Measurements from ENCODE around the gene MAN2B2.

Gene MAN2B2

DNA sequence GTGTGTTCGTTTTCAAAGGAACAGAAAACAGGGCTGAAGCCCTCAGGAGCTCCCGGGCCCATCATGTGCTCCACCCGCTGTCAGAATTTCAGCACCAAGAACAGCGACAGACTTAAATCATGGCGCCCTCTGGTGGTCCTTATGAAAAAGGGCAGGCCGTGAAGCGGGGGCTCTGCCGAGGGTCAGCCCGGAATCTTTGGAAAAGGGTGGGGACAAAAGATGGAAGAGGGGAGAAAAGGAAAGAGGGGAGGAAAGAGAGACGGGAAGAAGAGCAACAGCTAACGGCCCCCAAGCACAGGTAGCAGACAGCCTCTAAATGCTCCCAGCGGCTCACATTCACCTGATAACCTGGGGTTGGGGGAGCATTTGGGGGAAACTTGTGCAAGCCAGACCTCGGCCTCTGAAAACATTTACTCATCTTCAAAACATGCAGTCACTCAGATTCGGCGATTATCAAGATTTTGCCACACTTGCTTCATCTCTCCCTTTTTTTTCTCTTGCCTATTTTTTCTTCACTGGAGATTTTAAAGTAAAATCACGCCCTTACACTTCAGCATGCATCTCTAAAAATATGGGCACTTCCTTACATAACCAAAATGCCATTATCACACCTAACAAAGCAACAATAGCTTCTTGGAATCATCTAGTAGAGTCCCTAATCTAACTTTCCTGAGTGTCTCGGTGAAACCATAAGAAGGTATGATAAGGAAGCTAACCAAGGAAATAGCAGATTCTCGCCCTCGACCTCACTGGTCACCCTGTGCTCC, 28.1 kb upstream of the MAN2B2 start:
- peak; percentile 33 for DNase-seq

DNA sequence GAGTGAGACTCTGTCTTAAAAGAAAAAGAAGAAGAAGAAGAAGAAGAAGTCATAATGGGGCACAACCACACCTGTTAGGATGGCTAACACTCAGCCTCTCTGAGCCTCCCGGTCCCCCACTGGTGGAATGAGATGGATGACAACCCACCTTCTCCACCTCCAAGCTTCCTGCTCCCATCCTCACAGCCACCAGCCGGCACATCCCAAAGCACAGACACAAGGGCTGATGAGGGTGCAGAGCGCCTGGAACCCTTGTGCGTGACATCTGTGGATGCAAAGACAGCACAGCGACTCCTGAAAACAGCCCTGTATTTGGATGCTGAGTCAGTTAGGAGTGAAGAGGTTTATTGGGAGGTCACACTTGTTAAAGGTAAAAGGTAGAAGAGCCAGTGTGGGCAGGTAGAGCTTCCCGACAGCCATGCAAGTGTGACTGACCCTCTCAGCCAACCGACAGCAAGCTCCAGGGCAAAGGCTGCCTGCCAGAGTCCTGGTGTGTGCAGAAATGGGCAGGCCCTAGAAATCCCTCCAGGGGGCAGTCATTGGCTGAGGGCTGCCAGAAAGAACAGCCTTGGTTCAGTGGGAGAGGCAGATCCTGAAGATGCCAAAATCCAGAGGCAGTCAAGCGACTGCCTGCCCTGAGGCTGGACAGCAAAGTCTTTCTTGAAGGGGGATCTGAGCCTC, 26.6 kb upstream of the MAN2B2 start:
- no peak for DNase-seq

DNA sequence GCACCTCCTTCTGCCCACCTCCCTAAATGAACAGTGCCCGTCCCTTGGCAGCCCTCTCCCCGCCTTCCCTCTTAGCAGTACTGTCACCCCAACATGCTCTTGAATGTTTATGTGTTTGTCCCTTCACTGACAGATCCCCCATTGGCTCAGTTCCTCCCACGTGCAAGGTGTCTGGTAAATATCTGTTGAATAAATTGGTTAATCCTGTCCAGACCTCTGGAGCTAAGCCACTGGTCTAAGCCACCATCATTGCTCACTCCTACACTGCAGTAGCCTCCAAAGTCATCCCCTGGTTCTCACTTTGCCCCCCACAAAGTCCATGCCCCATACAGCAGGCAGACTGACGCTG, 26.1 kb upstream of the MAN2B2 start:
- DNase-seq: no peak

DNA sequence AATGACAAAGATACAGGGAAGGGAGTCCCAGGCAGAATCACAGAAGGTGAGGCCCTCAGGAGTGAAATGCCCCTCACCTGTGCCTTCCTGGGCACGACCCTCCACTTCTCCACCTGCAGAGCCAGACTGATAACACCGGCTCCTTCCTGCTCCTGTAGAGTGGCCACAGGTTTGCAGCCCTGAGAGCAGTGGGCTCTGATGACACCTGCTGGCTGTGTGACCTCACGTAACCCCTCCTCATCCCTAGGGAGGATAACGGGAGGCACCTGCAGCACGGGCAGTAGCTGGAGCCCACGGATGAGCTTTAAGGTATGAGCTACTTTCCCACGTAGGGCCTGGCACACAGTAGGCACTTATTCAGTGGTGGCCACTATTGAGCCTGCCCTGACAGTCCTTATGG, 25.5 kb upstream of the MAN2B2 start:
- DNase-seq: no peak

DNA sequence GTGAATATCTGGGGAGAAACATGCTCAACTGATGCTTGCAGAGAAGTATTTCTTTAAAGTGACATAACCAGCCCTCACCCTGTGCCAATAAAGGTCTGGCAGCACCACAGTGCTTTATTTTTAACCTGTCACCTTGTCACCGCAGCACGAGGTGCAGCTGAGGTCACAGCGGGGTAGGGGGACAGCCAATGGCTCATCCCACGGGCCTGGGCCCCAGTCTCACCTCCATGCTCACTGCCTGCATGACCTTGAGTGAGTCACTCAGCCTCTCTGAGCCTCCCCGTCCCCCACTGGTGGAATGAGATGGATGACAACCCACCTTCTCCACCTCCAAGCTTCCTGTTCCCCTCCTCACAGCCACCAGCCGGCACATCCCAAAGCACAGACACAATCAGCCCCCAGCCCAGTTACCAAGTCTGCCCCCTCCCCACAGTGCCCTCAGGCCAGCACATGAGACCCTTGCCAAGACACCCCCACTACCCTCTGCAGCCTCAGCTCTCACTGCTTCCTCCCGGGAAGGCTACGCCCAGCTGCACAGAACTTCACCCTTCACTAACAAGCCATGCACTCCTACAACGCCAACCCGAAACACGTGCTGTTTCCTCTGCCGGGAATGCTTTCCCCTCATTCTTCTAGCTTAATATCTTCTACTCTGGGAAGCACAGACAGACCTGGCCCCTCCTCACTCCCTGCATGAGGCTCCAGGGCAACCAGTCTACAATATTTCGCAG, 24.9 kb upstream of the MAN2B2 start:
- DNase-seq: no peak

DNA sequence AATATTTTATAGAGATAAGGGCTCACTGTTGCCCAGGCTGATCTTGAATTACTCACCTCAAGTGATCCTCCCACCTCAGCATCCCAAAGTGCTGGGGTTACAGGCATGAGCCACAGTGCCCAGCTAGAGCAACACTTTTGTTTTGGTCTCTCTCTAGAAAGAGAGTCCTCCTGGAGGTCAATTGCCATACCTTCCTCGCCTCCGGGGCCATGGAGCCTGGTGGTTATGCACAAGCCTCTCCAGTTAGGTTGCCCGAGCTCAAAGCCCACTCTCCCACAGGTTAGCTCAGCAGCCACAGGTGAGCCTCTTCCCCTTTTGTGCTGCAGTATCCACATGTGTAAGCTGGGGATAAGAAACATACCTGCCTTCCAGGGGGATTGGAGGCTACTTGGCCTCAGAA, 24.2 kb upstream of the MAN2B2 start:
- no peak for DNase-seq

DNA sequence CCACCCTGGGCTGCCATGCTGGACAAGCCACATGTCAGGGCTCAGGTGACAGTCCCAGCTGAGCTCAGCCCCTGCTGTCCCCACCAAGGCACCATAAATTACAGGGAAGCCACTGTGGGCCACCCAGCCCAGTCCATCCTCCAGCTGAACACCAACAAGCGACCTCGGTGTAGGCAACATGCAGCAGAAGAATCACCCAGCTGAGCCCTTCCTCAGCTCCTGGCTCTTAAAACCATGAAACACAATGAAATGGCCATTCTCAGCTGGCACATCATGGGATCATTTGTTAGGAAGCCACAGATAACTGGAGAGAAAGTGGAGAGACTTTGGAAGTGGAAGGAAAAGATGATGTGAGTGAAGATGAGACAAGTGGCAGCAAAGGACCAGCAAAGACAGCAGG, 23.3 kb upstream of the MAN2B2 start:
- no peak for DNase-seq

DNA sequence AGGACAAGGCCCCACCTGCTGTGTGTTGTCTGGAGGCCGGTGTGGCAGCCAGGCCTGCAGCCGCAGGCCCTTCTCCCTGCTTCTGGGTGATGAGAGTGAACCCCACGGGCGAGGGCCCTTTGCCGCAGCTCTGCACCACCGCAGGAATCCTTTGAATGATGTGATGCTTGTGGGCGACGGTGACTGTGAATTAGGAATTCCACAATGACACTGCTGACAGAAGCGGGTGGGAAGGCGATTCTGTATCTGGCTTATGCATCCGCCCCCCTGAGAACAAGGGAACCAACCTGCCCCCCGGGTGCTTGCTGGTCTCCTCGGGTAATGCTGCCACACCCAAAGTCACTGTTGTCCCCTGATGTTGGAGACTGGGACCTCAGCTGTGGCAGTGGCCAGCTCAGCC, 19.5 kb upstream of the MAN2B2 start:
- no peak for DNase-seq

DNA sequence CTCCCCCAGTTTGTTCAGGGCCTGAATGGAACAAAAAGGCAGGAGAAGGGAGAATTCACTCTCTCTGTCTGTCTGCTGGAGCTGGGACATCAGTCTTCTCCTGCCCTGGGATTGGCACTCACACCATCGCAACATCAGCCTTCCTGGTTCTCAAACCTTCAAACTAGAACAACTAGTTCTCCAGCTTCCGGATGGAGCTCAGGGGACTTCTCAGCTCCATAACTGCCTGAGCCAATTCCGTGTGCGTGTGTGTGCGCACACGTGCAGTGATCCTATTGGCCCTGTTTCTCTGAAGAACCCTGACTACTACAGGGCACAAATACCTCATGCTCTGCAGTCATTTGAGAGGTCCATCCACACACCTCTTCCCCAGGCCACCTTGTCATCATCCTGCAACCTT, 18.7 kb upstream of the MAN2B2 start:
- DNase-seq: no peak

DNA sequence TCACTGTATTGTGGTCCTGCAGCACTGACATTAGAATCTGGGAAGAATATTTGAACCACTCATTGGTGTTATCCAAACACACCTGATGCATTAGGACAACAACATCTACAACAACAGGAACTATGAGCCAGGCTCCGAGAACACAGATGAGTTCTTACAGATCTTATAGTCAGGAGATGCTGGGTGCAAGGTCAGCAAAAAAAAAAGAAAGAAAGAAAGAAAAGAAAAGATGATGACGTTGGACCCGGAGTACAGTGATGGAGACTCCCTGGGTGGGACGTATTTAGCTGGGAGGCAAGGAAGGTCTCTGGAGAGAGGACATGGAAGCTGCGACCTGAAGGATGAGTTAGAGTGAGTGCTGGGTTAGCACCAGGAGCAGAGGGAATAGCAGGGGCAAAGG, 17.8 kb upstream of the MAN2B2 start:
- DNase-seq: no peak

DNA sequence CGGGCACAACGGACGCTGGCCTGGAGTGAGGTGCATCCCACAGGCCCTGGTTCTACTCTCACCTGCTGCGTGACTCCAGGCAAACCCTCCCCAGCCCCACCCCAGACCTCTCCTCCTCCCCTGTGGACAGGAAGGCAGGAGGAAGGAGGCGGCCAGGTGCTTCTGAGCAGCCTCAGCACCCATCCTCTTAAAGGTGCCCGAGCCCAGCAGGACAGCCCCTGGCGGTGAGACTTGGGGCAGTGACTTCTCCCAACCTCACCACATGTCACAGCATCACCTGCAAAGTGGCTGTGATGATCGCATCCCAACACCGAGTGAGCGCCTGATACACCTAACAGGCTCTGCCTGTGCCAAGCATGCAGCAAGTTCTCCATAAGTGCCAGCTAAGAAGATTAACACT, 17.1 kb upstream of the MAN2B2 start:
- DNase-seq: no peak

DNA sequence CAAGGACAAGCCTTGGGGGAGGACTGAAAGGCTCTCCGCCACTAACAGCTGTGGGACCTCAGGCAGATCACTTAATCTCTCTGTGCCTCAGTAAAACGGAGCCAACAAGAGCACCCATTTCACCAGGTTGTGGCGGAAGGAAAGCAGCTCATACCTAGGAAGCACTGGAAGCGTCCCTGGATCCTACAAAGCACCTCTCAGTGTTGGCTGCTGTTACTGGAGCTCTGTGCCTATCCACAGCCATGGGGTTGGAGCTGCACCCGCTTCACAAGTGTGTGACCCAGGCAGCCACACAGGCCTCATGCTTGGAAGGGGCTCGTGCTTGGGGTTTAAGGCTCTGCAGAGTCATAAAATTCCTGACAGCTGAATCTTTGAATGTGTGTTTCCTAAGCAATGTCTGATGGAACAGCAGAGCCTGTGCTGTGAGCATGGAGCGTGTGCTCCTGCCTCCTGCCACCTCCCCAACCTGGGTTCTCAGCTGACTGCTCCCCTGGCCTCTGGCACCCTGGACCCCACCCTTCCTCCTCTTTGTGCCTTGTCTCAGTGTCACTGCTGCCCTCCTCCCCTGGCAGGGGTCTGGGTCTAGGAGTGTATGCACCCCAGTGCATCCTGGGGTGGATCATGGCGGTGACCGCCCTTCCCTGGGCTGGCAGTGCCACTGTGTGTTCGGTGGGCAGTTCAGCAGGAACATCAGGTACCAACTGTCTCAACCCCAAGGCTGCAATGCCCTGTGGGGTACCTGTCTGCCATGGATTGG, 14.4 kb upstream of the MAN2B2 start:
- DNase-seq: no peak

DNA sequence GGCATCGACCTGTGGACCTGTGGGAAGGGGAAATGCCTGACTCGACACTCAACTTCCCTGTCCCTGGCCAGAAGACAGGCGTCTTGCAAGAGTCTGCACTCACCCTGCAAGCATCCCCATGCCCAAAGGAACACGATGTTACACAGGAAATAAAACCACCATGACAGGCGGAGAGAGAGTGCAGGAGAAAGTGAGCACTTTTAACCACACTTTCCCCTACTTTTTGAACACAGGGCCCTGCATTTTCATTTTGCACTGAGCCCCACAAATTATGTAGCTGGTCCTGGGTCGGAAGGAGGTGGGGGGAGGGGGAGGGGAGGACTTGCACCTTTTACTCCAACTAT, 13.8 kb upstream of the MAN2B2 start:
- DNase-seq: no peak

DNA sequence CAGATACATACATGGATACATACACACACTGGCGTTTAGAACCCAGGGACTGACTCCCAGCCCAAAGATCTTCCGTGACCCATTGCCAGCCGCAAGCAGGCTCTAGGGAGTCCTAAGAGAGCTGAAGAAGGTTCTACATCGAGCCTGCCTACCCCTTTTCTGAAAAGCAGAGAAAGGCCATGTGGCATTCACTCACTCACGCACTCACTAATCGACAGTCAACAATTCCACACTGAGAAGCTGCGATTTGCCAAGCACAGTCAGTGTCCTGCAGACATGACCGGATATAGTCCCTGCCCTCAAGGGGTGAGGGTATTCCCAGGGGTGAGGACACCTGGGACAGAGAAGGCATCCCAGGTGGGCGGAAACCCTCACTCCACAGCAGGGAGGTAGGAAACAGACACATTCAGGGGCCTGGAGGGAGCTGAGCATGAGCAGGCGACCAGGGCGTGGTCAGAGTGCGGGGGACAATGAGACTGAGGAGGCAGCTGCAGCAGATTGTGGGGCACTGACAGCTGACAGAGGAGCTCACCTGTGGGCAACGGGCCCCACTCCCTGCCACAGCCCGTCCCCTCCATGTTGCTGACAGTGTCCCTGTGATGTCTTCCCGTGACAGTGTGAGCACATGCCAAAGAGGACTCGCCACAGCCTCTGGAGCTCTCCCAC, 13.2 kb upstream of the MAN2B2 start:
- no peak for DNase-seq

DNA sequence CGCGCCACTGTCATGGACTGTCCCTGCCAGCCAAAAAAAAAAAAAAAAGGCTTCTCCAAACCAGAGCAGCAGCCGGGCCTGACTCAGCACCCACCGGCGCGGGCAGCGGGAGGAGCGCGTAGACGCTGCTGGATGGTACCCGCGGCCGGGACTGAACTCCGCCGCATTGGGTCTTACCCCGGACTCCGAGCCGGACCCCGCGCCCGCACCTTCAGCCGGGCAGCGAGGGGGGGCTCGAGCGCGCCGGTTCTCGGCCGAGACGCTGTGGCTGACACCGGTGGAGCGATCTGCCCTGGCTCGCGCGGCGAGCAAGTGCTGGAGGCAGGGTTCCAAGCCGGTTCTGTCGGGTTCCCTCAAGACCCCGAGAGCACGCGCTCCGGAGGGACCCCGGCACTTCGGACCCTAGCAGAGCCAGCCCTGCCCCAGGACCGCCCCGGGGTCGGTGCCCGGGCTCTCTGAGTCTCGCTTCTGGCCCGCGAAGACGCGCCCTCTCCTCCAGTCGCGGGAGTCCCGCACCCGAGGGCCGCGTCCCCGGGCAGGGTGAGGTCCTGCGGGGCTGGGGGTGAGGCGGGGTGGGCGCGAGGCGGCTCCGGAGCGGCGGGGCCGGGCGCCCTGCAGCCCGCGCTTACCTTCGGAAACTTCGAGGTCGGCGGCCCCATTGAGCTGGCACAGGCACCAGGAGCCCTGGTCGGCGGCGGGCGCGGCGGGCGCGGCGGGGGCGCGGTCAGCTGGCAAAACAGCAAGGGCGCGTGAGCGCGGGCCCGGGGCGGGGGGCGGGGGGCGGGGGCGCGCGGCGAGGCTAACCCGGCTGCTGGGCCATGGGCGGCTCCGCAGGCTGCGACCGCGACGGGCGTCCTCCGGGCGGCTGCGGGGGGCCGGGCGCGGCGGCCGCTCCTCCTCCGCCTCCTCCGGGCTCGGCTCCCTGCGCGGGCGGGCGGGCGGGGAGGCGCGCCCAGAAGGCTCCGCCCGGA, 11.8 kb upstream of the MAN2B2 start:
- no peak for DNase-seq

DNA sequence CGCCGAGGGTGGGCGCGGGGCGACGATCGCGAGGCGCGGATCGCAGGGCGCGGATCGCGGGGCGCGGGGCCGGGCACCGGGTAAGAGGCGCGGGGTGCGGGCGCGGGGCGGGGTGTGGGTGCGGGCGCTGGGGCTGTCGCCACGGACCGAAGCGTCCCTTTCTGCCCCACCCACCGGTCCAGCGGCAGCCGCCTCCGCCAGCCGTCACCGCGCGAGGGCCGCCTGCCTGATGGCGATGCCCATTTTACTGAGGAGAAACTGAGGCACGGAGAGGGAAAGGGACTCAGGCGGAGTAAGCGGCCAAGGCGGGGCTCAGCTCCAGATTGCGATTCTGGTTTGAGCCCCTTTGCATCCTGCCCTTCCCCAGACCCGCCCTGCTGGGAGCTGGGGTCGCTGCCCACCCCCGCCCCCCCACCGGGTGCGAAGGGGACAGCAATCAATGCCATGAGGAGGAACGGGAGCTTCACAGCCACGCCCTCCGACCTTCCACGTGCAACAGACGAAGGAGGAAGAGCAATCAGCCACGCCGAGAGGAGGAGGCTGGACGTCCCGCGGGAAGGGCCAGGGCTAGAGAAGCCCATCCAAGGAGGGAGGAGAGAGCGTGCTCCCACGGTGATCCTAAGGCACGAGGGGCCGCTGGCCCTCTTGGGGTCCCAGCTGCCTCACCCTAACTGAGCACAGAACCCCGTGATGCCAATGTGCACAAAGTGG, 10.9 kb upstream of the MAN2B2 start:
- DNase-seq: no peak

DNA sequence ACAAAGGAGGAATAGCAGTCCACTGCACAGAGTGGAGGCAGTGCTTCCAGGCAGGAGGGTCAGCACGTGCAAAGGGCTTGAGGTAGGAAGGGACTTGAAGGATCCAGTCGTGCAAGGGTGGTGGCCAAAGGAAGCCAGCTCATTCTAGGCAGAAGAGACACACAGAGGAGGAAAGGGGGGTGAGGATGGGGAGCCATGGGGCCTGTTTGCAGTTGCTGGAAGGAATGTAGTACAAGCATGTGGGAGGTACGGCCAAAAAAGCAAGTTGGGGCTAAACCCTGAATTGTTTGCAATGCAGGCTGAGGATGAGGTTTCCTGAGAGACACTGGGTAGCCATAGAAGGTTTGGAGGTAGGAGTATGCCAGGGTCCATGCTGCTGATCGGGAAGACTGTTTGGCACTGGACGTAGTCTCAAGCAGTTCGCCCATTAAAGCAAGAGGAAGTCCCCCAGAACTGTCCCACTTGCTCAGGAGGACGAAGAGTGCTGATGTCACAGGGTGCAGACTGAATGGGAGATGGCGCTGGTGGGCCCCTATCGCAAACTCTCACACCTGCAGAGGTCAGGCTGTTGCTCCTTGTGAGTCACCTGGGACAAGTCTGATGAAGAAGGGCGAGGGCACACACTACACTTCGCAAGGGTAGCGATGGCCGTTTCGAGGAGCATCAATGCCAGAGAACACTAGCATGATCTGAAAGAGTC, 9.1 kb upstream of the MAN2B2 start:
- DNase-seq: no peak

DNA sequence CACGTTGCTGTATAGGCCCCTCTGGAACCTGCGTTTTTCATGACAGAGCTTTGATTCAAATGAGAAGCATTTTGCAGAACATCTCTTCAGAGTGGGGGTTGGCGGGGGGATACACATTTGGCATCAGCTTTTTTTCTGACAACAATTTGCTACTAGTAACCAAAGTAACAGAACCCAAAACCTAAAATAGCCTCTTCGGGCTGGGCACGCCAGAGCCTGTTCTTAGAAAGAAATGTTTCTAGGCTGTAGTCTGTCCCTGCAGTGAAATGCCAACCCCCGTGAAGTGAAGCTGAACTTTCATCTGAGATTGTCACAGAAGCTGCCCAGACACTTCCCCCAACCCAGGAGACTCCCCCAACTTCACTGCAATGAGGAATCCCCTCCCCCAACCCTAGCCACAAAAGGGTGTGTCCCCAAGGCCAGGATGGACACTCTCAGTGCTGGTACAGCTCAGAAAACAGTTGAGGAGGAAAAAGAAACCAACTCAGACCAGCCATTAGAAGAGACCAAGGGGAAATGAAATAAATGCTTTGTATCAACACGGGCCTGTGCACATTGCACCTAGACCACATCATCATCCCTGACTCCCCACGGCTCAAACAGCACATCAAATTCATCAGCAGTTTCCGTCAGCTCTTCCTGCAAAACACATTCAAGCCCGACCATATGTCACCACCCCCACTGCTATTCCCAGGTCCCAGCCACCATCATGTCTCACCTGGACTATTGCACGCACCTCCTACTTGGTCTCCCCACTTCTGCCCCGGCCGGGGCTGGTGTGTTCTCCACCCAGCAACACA, 8.4 kb upstream of the MAN2B2 start:
- no peak for DNase-seq

DNA sequence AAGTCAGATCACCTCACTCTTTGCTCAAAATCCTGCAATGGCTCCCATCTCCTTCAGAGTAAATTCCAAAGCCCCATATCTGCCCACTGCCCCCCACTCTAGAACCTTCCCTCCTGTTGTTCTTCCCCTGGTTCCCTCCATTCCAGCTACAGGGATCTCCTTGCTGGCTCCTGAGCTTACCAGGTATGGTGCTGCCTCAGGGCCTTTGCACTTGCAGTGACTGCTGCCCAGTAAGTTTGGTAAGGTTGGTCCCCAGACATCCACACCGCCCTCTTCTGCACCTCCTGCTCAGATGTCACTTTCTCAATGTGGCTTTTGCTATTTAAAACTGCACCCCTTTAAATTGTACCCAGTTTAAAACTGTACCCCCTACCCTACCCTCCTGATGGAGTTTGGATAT, 7.8 kb upstream of the MAN2B2 start:
- DNase-seq: no peak

DNA sequence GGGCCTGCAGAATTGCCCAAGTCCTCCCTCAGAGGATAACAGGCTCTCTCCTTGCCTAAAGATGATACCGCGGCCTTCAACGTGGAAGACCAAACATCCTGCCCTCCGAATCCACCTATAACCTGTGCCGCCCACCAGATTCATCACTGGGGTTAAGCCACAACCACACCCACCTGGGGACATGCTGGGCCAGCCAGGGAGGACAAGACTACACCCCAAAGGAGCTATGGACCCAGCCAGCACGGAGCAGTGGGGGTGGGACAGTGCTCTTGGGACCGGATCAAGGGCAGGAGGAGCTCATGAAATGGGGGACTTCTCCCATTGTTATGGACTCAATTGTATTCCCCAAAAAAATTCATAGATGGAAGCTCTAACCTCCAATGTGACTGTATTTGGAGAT, 6.8 kb upstream of the MAN2B2 start:
- DNase-seq: no peak

Data from kidney glomerular epithelial cell (primary cell).